Embryonic facial prominence (tissue), 1 donor: ENCODE data around the gene GOLGA8N.
A peak's percentile ranks its signal among the peaks of the same experiment; 100 is the strongest.
"Not testable (repeated sequence)": the region's sequence is repeated elsewhere in the genome, so short reads cannot be mapped to it uniquely, and the experiment has no call there.

ENCODE experiments used
- DNase-seq: peaks from one replicate; pipeline ENCODE4 v3.0.0-alpha.2; 2016; ENCODE audit errors: extremely low spot score

GOLGA8N gene

GRCh38 chr15:32593151-32593550, at the start of gene GOLGA8N:
TSS of gene GOLGA8N (plus strand) at chr15:32593456.
- not testable (repeated sequence) for DNase-seq

GRCh38 chr15:32543456-32543855, 49.8 kb upstream of the GOLGA8N start:
- DNase-seq = not testable (repeated sequence)

- not testable (repeated sequence) for DNase-seq
Observed at GRCh38 chr15:32545129-32545528, 48.1 kb upstream of the GOLGA8N start.

- DNase-seq = not testable (repeated sequence)
Observed at GRCh38 chr15:32554587-32554986, 38.7 kb upstream of the GOLGA8N start.

- not testable (repeated sequence) for DNase-seq
Observed at GRCh38 chr15:32562198-32562597, 31.1 kb upstream of the GOLGA8N start.

- DNase-seq = not testable (repeated sequence)
Observed at GRCh38 chr15:32568988-32569387, 24.3 kb upstream of the GOLGA8N start.

- DNase-seq = not testable (repeated sequence)
Observed at GRCh38 chr15:32578482-32578881, 14.8 kb upstream of the GOLGA8N start.

- not testable (repeated sequence) for DNase-seq
Observed at GRCh38 chr15:32585844-32586243, 7.4 kb upstream of the GOLGA8N start.

- DNase-seq = not testable (repeated sequence)
Observed at GRCh38 chr15:32609518-32609917, 16.3 kb downstream of the GOLGA8N start.

GRCh38 chr15:32610719-32611118, 17.5 kb downstream of the GOLGA8N start:
- DNase-seq = not testable (repeated sequence)

- not testable (repeated sequence) for DNase-seq
Observed at GRCh38 chr15:32614712-32615050, 21.4 kb downstream of the GOLGA8N start.

GRCh38 chr15:32615051-32615870, 22.0 kb downstream of the GOLGA8N start, which contains the start of gene ARHGAP11A:
TSS of gene ARHGAP11A (plus strand) at chr15:32615504. CDS start at chr15:32616212, 708 bp downstream.
- peak; percentile 74 for DNase-seq

GRCh38 chr15:32615871-32616426, 22.7 kb downstream of the GOLGA8N start:
- DNase-seq = not testable (repeated sequence)

GRCh38 chr15:32636410-32636809, 43.2 kb downstream of the GOLGA8N start:
- DNase-seq = no peak

- DNase-seq = no peak
Observed at GRCh38 chr15:32636908-32637567, 43.8 kb downstream of the GOLGA8N start.

- no peak for DNase-seq
Observed at GRCh38 chr15:32637704-32638103, 44.4 kb downstream of the GOLGA8N start.

GRCh38 chr15:32641517-32642059, 48.3 kb downstream of the GOLGA8N start, which contains the start of gene SCG5:
TSS of gene SCG5 (plus strand) at chr15:32641710. CDS start at chr15:32643593, 1,883 bp downstream.
- peak; percentile 25 for DNase-seq

- DNase-seq = no peak
Observed at GRCh38 chr15:32642667-32643435, 49.6 kb downstream of the GOLGA8N start.

- DNase-seq = no peak
Observed at GRCh38 chr15:32643907-32644445, 50.7 kb downstream of the GOLGA8N start.

- no peak for DNase-seq
Observed at GRCh38 chr15:32646291-32646690, 53.0 kb downstream of the GOLGA8N start.

GRCh38 chr15:32649342-32649741, 56.1 kb downstream of the GOLGA8N start:
- no peak for DNase-seq
